Stimulated activated CD4-positive, alpha-beta T cell treated with anti-CD3 and anti-CD28 coated beads, Interleukin-2, amount 100 ng/mL, for 24 hours (primary cell): Measurements from ENCODE around the gene AGAP3.
A peak's percentile ranks its signal among the peaks of the same experiment; 100 is the strongest.
"Not testable (repeated sequence)": the region's sequence is repeated elsewhere in the genome, so short reads cannot be mapped to it uniquely, and the experiment has no call there.

Experiments used
- DNase-seq, 2 donors: peaks; one replicate each; pipeline ENCODE4 v3.0.0-alpha.2; 2020

The AGAP3 gene

DNA sequence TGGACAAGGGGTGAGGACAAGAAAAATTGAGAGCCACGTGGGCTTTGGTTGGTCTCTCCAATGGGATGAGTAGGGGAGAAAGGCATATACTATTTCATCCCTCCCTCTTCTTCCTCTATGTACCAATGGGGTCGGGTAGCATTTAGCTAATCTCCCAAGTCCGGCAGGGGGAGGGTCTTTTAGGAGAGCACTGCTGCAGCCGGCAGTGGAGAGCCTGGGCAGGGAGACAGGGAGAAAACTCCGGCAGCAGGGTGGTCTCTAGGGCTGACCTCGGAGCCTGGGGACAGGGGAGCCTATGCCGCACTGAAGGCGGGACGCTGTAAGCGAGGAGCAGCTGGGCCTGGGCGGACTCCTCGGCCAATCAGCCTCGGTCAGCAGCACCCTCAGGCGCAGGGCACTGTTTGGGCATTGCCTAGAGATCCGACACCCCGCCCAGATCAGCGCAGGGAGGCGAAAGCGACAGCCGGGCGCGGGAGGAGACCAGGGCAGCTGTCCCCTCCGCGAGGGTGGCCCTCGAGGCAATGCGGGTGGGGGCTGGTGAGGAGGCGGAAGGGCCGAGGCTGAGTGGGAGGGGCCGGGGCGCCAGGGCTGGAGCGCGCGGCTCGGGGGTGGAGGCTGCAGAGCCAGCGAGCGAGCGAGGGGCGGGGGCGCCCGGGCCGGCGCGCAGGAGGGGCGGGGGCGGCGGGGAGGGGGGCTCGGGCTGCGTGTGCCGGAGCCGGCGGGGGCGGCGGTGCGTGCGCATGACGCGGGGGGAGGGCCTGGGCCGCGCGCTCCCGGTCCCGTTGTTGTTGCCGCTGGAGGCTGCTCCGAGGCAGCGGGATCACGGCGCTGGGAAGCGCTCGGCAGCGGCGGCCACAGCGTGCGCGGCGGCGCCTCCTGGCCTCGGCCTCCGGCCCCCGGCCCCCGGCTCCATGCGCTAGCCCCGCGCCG, at the start of gene AGAP3:
TSS of gene AGAP3 (plus strand) at position 785 of the 930 bp plus-strand sequence. CDS start 267 bp downstream, outside the sequence.
- DNase-seq, result peak; percentile 66 to 70

DNA sequence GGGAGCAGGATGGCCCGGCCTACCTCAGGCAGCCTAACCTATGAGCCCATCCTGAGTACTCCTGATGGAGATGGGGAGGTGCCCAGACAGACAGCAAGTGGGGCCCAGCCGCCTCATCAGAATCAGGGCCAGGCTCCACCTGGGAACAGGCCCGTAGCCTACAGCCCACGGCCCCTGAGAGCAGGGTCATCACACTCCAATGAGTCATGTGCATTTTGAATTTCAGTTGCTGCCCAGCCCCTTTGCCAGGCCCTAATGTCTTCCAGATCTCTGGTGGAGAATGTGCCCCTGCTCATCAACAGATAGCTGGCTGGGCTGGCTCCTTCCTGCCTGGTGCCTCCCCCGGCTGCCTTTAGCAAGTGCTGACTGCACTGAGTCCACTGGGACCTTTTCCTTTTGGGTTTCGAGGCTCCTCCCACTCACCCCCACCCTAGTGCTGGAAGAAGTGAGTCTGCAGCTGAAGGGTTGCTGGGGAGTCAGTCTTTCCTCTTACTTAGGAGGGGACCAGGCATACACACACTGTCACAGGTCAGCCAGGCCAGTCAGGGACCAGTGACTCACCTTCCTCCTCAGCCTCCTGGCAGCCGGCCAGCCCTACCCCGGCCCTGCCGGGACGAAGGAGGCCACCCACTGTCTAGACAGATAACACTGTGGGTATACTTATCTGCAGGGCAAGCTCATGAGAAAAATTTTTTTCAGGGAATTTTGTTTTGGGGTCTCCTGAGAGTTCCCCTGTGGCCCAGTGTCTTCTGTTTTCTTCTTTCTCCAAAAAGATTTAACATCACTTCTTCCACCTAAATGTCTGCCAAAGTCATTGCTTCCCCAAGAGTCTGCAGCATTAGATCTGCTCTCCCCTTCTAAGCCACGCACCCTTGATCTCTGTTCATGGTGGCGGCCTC, 47.1 kb upstream of the AGAP3 start:
- DNase-seq, result peak; percentile 81 to 84

DNA sequence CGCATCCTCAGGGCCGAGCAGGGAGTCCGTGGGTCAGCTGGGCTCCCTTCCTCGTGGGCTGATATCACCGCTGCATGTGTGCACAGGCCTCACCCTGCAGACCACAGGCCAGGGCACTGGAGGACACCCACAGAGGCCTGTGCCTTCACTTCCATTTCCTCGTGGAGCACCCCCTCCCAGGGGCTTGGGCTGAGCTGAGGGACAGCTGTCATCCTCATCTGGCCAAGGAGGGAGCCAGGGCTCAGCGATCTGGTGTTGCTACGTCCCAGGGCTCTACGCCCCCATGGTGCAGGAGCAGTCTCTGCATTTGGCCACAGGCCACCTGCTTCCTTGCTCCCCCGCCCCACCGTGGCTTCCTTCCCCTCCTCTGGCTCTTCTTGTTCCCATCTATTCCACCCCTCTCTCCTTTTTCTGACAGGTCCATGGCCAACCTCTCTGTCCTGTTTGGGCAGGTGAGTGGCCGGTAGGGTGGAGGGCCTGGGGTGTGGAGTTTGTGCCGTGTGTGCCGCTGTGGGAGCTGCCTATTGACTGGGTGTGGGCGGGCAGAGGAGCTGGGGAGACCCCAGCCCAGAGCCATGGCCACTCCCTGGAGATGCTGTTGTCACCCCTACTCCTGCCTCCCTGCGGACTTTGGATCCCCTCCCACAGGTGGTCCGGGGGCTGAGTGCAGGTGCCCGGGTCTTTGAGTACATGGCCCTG, 46.3 kb upstream of the AGAP3 start:
- no peak for DNase-seq

DNA sequence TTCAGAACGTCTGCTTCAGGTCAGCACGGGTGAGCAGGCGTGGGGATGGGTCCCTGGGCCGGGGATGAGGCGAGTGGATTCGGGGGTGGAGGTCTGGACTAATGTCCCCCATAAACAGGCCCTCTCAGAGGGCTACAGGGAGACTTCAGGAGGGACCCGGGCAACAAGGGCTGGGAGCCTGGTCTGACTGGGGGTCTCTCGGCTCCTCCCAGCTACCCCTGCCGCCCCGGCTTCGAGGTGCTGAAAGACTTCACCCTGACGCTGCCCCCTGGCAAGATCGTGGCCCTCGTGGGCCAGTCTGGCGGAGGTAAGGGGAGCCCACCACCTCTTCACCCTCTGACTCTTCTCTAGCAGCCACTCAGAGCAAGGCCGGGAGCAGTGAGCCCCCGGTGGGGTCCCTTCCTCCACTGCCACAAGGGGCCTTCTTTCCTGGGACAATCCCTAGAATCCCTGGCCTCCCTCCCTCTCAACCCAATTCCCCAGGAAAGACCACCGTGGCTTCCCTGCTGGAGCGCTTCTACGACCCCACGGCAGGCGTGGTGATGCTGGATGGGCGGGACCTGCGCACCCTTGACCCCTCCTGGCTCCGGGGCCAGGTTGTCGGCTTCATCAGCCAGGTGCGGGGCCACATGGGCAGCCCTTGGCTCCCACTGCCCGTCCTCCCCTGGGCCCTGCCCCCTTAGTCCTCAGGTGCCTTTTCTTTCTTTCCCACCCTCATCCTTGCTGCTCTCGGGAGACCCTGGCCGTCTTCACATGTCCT, 45.5 kb upstream of the AGAP3 start:
- DNase-seq, result no peak

DNA sequence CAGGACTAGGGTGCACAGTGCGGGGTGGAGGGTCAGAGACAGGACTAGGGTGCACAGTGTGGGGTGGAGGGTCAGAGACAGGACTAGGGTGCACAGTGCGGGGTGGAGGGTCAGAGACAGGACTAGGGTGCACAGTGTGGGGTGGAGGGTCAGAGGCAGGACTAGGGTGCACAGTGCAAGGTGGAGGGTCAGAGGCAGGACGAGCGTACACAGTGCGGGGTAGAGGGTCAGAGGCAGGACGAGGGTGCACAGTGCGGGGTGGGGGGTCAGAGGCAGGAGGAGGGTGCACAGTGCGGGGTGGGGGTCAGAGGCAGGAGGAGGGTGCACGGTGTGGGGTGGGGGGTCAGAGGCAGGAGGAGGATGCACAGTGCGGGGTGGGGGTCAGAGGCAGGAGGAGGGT, 42.8 kb upstream of the AGAP3 start:
- not testable (repeated sequence) for DNase-seq

DNA sequence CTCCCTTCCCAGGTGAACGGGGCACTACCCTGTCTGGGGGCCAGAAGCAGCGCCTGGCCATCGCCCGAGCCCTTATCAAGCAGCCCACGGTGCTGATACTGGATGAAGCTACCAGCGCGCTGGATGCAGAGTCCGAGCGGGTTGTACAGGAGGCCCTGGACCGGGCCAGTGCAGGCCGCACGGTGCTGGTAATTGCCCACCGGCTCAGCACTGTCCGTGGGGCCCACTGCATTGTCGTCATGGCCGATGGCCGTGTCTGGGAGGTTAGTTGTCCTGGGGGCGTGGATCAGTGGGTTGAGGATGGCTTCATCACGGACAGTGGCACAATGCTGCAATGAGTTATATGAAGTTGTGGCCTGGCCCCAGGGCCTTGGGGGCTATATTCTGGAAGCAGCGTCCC, 42.3 kb upstream of the AGAP3 start:
- no peak for DNase-seq

DNA sequence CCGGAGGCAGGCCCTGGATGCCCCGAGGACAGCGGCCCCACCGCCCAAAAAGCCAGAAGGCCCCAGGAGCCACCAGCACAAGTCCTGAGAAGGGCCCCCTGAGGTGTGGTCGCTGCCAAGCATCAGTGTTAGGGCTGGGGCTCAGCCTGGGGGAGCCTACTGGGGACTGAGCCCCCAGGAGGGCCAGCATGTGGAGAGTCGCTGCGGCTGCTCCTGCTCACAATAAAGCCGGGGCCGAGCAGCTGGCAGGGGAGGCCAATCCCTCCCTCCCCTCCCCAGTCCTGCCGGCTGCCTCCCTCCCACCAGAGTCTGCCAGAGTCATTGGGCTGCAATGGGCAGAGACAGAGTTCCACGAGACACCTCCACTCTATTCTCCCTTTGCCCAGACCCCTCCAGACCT, 41.0 kb upstream of the AGAP3 start:
- no peak for DNase-seq

DNA sequence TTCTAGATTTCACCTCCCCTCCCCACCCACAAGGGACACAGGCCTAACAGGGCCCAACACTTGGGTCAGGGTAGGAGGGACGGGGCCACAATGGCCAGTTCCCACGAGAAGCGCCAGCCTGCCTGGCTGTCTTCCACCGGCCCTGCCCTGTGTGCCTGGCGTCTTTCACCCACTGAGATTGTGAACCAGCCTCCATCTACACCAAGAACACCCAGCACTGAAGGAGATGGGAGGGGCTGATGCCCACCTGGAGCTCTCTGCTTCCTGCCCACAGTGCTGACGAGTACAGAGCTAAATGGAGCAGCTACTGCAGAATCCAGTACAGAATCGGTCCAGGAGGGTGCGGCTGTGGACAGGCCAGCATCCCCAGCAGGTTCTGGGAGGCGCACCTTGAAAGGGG, 40.3 kb upstream of the AGAP3 start:
- DNase-seq, result no peak

DNA sequence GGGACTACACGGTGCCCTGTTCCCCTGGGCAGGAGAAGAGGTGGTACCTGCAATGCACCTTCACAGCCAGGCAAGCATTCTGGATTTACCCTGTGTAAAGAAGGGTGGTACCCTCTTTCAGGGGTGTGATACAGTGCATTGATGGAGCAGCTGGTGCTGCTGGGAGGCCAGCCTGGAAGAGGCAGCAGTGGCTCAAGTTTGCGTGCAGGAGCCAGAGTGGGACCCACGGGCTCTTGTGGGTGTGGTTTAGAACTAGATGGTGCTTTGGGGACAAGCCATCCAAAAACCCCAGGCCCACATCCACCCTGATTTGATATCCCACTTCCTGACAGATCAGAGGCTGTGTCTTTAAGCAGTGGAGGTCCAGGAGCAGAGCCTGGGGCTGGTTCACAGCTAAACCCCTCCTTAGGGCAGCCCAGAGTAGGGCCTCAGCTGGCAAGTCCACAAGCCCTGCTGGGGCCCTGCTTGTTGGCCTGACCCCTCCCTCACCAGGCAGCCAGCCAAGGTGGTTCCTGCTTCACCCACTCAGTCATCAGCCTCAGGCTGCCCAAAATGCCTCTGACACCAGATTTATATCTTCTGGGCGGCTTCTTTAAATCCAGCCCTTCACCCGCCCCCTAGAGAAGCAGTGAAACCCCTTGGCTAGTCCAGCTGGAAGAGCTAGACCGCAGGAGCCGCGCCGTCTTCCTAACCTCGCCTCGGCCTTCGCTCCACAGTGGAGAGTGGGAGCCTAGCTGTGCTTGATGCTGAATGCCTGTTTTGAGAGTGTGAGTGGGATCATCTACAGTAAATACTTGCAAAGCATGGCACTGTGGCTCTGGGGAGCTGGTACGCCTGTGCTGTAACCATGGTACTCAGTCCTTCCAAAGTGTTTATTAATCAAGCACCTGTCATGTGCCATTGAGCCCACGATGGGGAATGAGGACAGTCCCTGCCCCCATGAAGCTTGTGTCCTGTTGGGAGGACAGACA, 39.4 kb upstream of the AGAP3 start:
- no peak for DNase-seq

DNA sequence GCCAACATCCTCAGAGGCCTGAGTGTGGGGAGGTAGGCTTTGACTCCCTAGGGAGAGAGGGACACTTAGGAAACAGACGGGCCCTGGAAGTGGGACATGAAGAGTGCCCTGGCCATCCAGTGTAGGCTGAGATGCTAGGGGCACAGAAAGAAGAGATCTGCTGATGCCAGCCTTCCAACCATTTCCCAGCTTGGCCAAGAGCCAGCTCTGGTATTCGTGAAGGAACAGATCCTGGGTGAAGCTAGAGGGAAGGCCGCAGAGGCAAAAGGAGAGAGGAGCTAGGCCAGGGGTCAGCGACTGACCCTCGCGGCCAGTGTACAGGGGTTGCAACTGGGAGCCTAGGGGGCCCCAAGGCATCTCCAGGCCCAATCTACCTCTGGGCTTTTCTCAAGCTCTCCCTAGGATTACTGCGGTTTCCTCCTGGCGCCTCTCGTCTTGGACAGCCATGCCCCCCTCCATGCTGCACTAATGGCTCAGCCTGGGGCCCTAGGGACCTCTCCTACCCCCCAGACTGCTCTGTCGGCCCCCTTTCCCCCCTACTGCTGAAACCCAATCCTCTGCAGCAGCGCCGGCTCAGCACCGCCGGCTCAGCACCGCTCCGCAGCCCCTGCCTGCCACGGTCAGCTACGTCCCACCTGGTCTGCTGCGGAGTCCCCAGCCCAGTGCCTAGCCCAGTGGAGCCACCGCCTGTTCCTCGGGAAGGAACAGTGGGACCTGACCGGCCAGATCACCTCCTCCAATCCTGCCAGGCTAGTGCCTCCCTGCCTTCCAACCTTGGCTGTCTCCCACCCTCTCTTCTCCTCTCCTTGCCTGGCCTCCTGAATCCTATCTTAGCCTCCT, 38.1 kb upstream of the AGAP3 start, which contains the start of gene ASIC3:
TSS of gene ASIC3 (plus strand) at position 556 of the 840 bp plus-strand sequence. CDS start 355 bp downstream, outside the sequence.
- no peak for DNase-seq

DNA sequence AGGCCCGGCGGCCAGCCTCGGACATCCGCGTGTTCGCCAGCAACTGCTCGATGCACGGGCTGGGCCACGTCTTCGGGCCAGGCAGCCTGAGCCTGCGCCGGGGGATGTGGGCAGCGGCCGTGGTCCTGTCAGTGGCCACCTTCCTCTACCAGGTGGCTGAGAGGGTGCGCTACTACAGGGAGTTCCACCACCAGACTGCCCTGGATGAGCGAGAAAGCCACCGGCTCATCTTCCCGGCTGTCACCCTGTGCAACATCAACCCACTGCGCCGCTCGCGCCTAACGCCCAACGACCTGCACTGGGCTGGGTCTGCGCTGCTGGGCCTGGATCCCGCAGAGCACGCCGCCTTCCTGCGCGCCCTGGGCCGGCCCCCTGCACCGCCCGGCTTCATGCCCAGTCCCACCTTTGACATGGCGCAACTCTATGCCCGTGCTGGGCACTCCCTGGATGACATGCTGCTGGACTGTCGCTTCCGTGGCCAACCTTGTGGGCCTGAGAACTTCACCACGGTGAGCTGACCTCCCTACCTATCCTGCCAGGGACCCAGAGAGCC, 37.3 kb upstream of the AGAP3 start:
- no peak for DNase-seq

DNA sequence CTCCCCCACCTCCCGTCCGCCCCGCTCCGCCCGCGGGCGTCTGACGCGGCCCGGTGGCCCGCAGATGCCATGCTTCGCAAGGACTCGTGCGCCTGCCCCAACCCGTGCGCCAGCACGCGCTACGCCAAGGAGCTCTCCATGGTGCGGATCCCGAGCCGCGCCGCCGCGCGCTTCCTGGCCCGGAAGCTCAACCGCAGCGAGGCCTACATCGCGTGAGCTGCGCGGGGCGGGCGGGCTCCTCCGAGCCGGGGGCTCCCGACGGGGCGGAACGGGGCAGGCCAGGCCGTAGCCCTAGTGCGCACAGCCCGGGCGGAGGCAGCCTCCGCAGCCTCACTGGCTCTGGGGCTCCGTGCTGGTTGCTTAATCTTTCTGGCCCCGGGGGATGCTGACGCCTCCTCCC, 35.2 kb upstream of the AGAP3 start:
- peak; percentile 64 to 66 for DNase-seq

DNA sequence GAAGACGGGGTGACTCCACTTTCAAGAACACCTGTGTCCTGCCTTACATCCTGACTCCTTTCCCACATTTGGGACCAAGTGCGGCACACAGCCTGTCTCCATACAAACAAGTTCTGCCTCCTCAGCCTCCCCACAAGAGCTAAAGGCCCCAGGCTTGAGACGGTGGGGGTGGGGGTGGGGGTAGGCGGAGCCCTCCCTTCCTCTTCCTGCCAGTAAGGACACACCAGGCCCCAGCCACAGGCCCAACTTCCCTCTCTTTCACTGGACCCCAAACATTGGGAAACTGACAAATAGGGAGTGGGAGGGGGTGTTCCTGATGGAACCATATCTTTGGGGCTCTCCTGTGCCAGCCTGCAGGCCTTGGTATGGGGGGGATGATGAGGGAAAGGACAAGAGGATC, 33.2 kb upstream of the AGAP3 start:
- DNase-seq, result no peak

DNA sequence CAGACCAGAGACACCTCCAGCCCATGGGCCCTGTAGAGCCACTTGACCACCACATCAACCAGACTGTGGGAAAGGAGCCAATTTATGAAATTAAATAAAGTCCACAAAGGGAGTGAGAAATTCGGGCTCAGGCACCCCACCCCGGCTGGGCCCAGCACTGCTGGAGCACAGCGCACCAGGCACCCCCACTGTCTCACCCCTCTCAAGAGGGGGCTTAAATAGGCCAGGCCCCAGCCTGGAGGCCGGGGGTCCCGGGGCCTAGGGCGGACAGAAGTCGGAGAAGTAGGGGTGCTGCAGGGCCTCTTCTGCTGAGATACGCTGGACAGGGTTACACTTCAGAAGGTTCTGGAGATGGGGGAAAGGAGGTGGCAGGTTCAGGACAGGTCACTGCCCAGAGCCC, 32.5 kb upstream of the AGAP3 start:
- DNase-seq, result no peak

DNA sequence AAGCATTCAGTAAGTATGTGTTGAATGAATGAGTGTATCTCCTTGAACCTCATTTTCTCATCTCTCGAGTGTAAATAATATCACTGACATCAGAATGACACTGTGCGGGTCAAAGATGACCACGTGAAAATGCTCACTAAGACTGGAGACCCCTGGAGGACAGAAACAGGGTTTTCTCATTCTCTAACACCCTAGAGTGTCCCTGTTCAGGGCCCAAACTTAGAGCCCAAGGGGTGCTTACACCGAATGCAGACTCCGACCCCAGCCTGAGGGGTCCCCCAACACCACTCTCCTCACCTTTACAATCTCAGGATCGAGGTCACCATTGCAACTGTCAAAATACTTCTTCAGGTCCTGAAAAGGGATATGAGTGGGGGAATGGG, 30.0 kb upstream of the AGAP3 start:
- DNase-seq, result no peak

DNA sequence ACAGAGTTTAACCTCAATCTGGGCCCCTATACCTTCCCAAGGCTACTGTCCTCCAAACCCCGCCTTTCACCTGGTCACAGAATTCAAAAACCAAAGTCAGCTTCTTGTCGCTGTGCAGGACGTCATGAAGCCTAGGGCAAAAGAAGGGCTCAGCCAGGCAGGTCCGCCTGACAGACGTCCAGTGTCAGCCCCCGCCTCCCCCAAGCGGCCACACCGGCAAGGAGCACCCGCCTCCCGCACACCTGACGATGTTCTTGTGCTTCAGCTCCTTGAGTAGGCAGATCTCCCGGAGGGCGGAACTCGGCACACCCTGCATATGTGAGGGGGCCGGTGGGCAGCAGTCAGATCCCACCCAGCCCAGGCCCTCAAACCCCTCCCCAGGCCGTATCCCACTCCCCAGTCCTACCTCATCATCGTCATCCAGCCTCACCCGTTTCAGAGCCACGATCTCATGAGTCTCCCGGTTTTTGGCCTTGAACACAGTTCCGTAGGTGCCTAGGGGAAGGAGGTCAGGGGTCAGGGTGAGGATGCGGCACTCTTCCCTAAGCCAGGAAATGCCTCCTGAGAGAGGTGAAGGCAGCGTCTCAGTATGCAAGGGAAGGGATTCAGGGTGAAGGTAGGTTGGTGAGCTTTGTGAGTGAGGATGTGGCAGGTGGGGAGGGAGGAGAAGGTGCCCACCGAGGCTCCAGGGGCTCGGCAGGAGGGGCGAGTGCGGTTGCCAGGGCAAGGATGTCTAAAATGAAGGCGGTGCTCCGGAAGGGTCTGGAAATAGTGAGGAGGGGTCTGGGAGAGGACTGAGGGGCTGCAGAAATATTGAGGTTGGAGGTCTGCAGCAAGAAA, 29.4 kb upstream of the AGAP3 start:
- DNase-seq, result no peak

DNA sequence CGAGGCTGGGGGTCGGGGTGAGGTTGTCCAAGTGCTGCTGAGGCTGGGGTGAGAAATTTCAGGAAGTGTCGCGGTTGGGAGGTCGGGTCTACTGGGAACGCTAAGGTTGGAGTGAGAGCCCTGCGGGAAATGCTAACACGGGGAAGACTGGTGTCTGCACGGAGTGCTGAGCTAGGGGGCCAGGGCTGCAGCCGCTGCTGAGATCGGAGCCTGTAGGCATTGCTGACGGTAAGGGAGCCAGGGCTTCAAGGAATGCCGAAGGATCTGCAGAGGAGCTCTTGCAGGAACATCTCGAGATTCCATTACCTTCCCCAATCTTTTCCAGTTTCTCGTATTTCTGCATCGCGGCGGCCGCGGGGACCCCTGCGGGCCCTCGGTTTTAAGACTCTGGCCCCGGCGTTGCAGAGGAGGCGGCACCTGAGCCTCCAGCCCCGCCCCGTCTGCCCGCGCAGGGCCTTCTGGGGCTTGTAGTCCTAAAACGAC, 28.7 kb upstream of the AGAP3 start, which contains the start of gene CDK5:
TSS of gene CDK5 (minus strand) at position 392 of the 483 bp plus-strand sequence. CDS start at position 343, 49 bp downstream.
- DNase-seq, result no peak
